Stimulated activated CD4-positive, alpha-beta T cell treated with anti-CD3 and anti-CD28 coated beads, Interleukin-4, amount 100 ng/mL, for 24 hours (primary cell): ENCODE results near the gene TBCD.
A peak's percentile ranks its signal among the peaks of the same experiment; 100 is the strongest.

Source experiments
- DNase-seq: peaks from one replicate; pipeline ENCODE4 v3.0.0-alpha.2; 2020

TBCD gene

GRCh38 chr17:82751571-82752370, at the start of gene TBCD:
Gene TBCD (plus strand): TSS chr17:82752065. CDS start chr17:82752194, 129 bp downstream.
- peak; percentile 88 for DNase-seq

- no peak for DNase-seq
These were observed 49.5 kb upstream of the TBCD start for GRCh38 chr17:82702231-82702927.

- DNase-seq: no peak
These were observed 48.7 kb upstream of the TBCD start for GRCh38 chr17:82703036-82703745.

GRCh38 chr17:82703935-82704865, 47.7 kb upstream of the TBCD start:
- DNase-seq: no peak

GRCh38 chr17:82704886-82705285, 47.0 kb upstream of the TBCD start:
- DNase-seq: no peak

- DNase-seq: no peak
These were observed 46.1 kb upstream of the TBCD start for GRCh38 chr17:82705756-82706155.

- no peak for DNase-seq
These were observed 42.7 kb upstream of the TBCD start for GRCh38 chr17:82709024-82709675.

GRCh38 chr17:82709676-82710498, 42.0 kb upstream of the TBCD start:
- no peak for DNase-seq

GRCh38 chr17:82710499-82711232, 41.2 kb upstream of the TBCD start:
- DNase-seq: no peak

- no peak for DNase-seq
These were observed 38.7 kb upstream of the TBCD start for GRCh38 chr17:82713071-82713723.

- DNase-seq: peak; percentile 86
These were observed 35.5 kb upstream of the TBCD start, which contains the start of gene FN3KRP for GRCh38 chr17:82716203-82717010. Gene FN3KRP (plus strand): TSS chr17:82716706. CDS start chr17:82716756, 50 bp downstream.

GRCh38 chr17:82718986-82719685, 32.7 kb upstream of the TBCD start:
- no peak for DNase-seq

- DNase-seq: no peak
These were observed 31.7 kb upstream of the TBCD start for GRCh38 chr17:82720204-82720603.

- no peak for DNase-seq
These were observed 29.4 kb upstream of the TBCD start for GRCh38 chr17:82722341-82723013.

- no peak for DNase-seq
These were observed 28.6 kb upstream of the TBCD start for GRCh38 chr17:82723169-82723807.

- DNase-seq: no peak
These were observed 25.4 kb upstream of the TBCD start for GRCh38 chr17:82726427-82726826.
